Measurements from ENCODE around the gene CHRDL2.

- TF ChIP-seq EZH2 (IDR thresholded peaks at IDR 0.05; ENCODE audit: borderline replicate concordance): no peak
- TF ChIP-seq, protein P1, sequence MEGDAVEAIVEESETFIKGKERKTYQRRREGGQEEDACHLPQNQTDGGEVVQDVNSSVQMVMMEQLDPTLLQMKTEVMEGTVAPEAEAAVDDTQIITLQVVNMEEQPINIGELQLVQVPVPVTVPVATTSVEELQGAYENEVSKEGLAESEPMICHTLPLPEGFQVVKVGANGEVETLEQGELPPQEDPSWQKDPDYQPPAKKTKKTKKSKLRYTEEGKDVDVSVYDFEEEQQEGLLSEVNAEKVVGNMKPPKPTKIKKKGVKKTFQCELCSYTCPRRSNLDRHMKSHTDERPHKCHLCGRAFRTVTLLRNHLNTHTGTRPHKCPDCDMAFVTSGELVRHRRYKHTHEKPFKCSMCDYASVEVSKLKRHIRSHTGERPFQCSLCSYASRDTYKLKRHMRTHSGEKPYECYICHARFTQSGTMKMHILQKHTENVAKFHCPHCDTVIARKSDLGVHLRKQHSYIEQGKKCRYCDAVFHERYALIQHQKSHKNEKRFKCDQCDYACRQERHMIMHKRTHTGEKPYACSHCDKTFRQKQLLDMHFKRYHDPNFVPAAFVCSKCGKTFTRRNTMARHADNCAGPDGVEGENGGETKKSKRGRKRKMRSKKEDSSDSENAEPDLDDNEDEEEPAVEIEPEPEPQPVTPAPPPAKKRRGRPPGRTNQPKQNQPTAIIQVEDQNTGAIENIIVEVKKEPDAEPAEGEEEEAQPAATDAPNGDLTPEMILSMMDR (IDR thresholded peaks at IDR 0.05; ENCODE audit: poor library complexity): no peak
- no peak for TF ChIP-seq EZH2phosphoT487 (IDR thresholded peaks at IDR 0.05; ENCODE audit: low read depth, severe bottlenecking, unreplicated experiment)
Observed at GRCh38 chr11:74671520-74672196, 59.6 kb downstream of the CHRDL2 start.

All from hepatocyte (in vitro differentiated cells).